K562 (cell line): ENCODE data around the gene SETD5. TPM values are rescaled to one million over a fixed set of nuclear protein-coding genes. Genes with fewer than 3 reads are reported as not detected.
A peak's percentile ranks its signal among the peaks of the same experiment; 100 is the strongest.

Experiments used
- ARNT ChIP-seq, 2 experiments: fragments of 450-650 bp; IDR thresholded peaks; 2 replicates each; pipeline ENCODE4 v1.6.1; 2016; ENCODE audit warnings: mild to moderate bottlenecking in 1 of 2
- ATF7 ChIP-seq: fragments of 450-650 bp; IDR thresholded peaks from 2 replicates; pipeline ENCODE4 v1.7.1; 2014; ENCODE audit warnings: mild to moderate bottlenecking, moderate library complexity
- BRD9 ChIP-seq: fragments of 450-650 bp; IDR thresholded peaks from 2 replicates; pipeline ENCODE4 v1.6.1; 2018; ENCODE audit warnings: low read depth; ENCODE audit not compliant: partially characterized antibody
- HNRNPK ChIP-seq: fragments of 200-400 bp; formaldehyde crosslinking; IDR thresholded peaks from one replicate; pipeline ENCODE4 v1.6.1; 2018; ENCODE audit warnings: mild to moderate bottlenecking, low read depth, low read length; ENCODE audit not compliant: poor library complexity, severe bottlenecking
- LCOR ChIP-seq: sonication (generic); formaldehyde crosslinking; IDR thresholded peaks from 2 replicates; pipeline ENCODE4 v1.8.0; 2022; ENCODE audit warnings: mild to moderate bottlenecking, missing genetic modification reagents
- NFYB ChIP-seq: IDR thresholded peaks from 2 replicates; pipeline ENCODE4 v1.6.1; 2011; ENCODE audit warnings: mild to moderate bottlenecking, moderate library complexity; ENCODE audit not compliant: insufficient read length; ENCODE audit errors: extremely low read depth
- PURB ChIP-seq: sonication (generic); formaldehyde crosslinking; IDR thresholded peaks from 2 replicates; pipeline ENCODE4 v1.9.0; 2021; ENCODE audit warnings: low read depth, mild to moderate bottlenecking, missing genetic modification reagents
- ZNF143 ChIP-seq: sonication (generic); formaldehyde crosslinking; IDR thresholded peaks from 2 replicates; pipeline ENCODE4 v1.9.0; 2022; ENCODE audit warnings: mild to moderate bottlenecking, missing genetic modification reagents
- ZNF707 ChIP-seq: fragments of 250-450 bp; sonication (Bioruptor Pico); conservative IDR thresholded peaks from 2 replicates; pipeline ENCODE4 v1.8.0; 2022; ENCODE audit warnings: inconsistent platforms, mild to moderate bottlenecking, moderate library complexity
- polyA plus RNA-seq, 8 experiments: library from polyadenylated mRNA; depleted of rRNA in 4 of 8; stranded (reverse) in 5 of 8; unstranded in 3 of 8; fragments of >200 nt; fragmentation: Nextera tagmentation in 2 of 8; fragmentation: Illumina TruSeq in 1 of 8; extraction: Ambion mirVana in 2 of 8; extraction: Trizol in 1 of 8; gene quantifications; 2 replicates each; pipeline versions ENCODE4 v1.2.1 to v1.2.3, GENCODE V29; 2011 to 2014; ENCODE audit warnings: inconsistent platforms in 1 of 8, missing spikeins in 1 of 8
- total RNA-seq, 7 experiments: library from RNA; depleted of rRNA in 6 of 7; stranded (reverse); fragments of >200 nt in 6 of 7; fragmentation: Illumina TruSeq in 2 of 7; extraction: Trizol in 2 of 7; gene quantifications; 2 replicates each; pipeline versions ENCODE4 v1.2.1 to v1.2.3, GENCODE V29; 2011 to 2021; ENCODE audit warnings: low replicate concordance in 1 of 7
- TF ChIP-seq, protein P1 (sequence below): sonication (generic); formaldehyde crosslinking; IDR thresholded peaks from 2 replicates; pipeline ENCODE4 v1.8.0; 2022; ENCODE audit warnings: mild to moderate bottlenecking, low read depth, missing genetic modification reagents
- TF ChIP-seq, protein P2 (sequence below): fragments of 250-450 bp; sonication (Bioruptor Pico); IDR thresholded peaks from 2 replicates; pipeline ENCODE4 v1.4.0; 2020; ENCODE audit warnings: mild to moderate bottlenecking, moderate library complexity
- TF ChIP-seq, protein P3 (sequence below): fragments of 250-450 bp; sonication (Bioruptor Pico); IDR thresholded peaks from 2 replicates; pipeline ENCODE4 v1.4.0; 2020; ENCODE audit warnings: mild to moderate bottlenecking
- TF ChIP-seq, protein P4 (sequence below): fragments of 450-650 bp; formaldehyde crosslinking; IDR thresholded peaks from 2 replicates; pipeline ENCODE4 v1.4.0; 2020; ENCODE audit warnings: mild to moderate bottlenecking, moderate library complexity
- TF ChIP-seq, protein P5 (sequence below), 2 experiments: fragments of 450-650 bp; IDR thresholded peaks; 2 replicates each; pipeline ENCODE4 v1.6.1; 2018; ENCODE audit warnings: mild to moderate bottlenecking in 2 of 2, low read depth in 1 of 2; ENCODE audit not compliant: partially characterized antibody in 2 of 2

The SETD5 gene
- total and polyA plus RNA-seq, 9 of the 15 experiments (the other 6 are each of a cell fraction or from before 2014, with no cell fraction given), result 20.8 to 135 (median 87.2) TPM

DNA sequence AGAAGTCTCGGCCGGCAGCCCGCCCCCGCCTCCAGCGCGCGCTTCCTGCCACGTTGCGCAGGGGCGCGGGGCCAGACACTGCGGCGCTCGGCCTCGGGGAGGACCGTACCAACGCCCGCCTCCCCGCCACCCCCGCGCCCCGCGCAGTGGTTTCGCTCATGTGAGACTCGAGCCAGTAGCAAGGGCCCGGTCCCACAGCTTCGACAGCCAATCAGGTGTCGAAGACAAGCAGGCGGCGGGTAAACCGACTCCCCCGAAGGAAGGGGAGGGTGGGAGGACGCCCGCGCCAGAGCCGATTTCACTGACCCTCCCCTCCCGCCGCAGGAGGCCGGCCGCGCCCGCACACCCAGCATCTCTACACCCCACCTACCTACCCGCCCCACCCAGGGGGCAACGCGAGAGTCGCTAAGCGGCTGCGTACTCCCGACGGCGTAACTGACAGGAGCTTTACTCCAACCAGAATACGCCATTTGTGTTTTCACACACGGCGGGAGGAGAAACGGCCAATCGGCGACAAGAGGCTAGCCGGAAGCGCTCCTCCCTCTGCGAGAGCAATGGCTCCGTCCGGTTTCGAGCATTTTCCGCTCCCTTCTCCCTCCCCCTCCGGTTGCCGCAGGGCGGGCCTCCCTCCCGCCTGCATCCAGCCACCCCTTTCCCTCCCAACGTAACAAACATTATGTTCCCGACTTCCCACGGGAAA lies 633 bp upstream of the SETD5 start (continued):
- TF ChIP-seq PURB (CRISPR knock-in tag), result no peak
- TF ChIP-seq, protein P1, sequence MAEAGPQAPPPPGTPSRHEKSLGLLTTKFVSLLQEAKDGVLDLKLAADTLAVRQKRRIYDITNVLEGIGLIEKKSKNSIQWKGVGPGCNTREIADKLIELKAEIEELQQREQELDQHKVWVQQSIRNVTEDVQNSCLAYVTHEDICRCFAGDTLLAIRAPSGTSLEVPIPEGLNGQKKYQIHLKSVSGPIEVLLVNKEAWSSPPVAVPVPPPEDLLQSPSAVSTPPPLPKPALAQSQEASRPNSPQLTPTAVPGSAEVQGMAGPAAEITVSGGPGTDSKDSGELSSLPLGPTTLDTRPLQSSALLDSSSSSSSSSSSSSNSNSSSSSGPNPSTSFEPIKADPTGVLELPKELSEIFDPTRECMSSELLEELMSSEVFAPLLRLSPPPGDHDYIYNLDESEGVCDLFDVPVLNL (CRISPR knock-in tag), result peak; percentile 97
- TF ChIP-seq LCOR (CRISPR knock-in tag), result peak; percentile 73
- peak; percentile 54 for TF ChIP-seq HNRNPK
- TF ChIP-seq ZNF707 (CRISPR knock-in tag), result no peak
- TF ChIP-seq, protein P2, sequence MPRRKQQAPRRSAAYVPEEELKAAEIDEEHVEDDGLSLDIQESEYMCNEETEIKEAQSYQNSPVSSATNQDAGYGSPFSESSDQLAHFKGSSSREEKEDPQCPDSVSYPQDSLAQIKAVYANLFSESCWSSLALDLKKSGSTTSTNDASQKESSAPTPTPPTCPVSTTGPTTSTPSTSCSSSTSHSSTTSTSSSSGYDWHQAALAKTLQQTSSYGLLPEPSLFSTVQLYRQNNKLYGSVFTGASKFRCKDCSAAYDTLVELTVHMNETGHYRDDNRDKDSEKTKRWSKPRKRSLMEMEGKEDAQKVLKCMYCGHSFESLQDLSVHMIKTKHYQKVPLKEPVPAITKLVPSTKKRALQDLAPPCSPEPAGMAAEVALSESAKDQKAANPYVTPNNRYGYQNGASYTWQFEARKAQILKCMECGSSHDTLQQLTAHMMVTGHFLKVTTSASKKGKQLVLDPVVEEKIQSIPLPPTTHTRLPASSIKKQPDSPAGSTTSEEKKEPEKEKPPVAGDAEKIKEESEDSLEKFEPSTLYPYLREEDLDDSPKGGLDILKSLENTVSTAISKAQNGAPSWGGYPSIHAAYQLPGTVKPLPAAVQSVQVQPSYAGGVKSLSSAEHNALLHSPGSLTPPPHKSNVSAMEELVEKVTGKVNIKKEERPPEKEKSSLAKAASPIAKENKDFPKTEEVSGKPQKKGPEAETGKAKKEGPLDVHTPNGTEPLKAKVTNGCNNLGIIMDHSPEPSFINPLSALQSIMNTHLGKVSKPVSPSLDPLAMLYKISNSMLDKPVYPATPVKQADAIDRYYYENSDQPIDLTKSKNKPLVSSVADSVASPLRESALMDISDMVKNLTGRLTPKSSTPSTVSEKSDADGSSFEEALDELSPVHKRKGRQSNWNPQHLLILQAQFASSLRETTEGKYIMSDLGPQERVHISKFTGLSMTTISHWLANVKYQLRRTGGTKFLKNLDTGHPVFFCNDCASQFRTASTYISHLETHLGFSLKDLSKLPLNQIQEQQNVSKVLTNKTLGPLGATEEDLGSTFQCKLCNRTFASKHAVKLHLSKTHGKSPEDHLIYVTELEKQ (CRISPR knock-in tag), result no peak
- TF ChIP-seq, protein P3, sequence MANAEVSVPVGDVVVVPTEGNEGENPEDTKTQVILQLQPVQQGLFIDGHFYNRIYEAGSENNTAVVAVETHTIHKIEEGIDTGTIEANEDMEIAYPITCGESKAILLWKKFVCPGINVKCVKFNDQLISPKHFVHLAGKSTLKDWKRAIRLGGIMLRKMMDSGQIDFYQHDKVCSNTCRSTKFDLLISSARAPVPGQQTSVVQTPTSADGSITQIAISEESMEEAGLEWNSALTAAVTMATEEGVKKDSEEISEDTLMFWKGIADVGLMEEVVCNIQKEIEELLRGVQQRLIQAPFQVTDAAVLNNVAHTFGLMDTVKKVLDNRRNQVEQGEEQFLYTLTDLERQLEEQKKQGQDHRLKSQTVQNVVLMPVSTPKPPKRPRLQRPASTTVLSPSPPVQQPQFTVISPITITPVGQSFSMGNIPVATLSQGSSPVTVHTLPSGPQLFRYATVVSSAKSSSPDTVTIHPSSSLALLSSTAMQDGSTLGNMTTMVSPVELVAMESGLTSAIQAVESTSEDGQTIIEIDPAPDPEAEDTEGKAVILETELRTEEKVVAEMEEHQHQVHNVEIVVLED, result peak; percentile 72
- TF ChIP-seq, protein P4, sequence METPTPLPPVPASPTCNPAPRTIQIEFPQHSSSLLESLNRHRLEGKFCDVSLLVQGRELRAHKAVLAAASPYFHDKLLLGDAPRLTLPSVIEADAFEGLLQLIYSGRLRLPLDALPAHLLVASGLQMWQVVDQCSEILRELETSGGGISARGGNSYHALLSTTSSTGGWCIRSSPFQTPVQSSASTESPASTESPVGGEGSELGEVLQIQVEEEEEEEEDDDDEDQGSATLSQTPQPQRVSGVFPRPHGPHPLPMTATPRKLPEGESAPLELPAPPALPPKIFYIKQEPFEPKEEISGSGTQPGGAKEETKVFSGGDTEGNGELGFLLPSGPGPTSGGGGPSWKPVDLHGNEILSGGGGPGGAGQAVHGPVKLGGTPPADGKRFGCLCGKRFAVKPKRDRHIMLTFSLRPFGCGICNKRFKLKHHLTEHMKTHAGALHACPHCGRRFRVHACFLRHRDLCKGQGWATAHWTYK (CRISPR knock-in tag), result peak; percentile 95
- TF ChIP-seq BRD9, result peak; percentile 96
- peak; percentile 97 for TF ChIP-seq NFYB
- TF ChIP-seq ARNT (IDR thresholded peaks at IDR 0.05), result peak in 1 of 2 experiments; percentile 55; a peak in 1 of 4 replicates
- peak; percentile 99 for TF ChIP-seq ATF7
- TF ChIP-seq ZNF143, result peak; percentile 72; the same call in 1 of the 2 replicates
- TF ChIP-seq, protein P5, sequence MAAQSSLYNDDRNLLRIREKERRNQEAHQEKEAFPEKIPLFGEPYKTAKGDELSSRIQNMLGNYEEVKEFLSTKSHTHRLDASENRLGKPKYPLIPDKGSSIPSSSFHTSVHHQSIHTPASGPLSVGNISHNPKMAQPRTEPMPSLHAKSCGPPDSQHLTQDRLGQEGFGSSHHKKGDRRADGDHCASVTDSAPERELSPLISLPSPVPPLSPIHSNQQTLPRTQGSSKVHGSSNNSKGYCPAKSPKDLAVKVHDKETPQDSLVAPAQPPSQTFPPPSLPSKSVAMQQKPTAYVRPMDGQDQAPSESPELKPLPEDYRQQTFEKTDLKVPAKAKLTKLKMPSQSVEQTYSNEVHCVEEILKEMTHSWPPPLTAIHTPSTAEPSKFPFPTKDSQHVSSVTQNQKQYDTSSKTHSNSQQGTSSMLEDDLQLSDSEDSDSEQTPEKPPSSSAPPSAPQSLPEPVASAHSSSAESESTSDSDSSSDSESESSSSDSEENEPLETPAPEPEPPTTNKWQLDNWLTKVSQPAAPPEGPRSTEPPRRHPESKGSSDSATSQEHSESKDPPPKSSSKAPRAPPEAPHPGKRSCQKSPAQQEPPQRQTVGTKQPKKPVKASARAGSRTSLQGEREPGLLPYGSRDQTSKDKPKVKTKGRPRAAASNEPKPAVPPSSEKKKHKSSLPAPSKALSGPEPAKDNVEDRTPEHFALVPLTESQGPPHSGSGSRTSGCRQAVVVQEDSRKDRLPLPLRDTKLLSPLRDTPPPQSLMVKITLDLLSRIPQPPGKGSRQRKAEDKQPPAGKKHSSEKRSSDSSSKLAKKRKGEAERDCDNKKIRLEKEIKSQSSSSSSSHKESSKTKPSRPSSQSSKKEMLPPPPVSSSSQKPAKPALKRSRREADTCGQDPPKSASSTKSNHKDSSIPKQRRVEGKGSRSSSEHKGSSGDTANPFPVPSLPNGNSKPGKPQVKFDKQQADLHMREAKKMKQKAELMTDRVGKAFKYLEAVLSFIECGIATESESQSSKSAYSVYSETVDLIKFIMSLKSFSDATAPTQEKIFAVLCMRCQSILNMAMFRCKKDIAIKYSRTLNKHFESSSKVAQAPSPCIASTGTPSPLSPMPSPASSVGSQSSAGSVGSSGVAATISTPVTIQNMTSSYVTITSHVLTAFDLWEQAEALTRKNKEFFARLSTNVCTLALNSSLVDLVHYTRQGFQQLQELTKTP (IDR thresholded peaks at IDR 0.05; ENCODE audit: low read depth in 1 of 2, partially characterized antibody in 2 of 2), result peak in 1 of 2 experiments; percentile 88
